Measurements from ENCODE around the gene ABHD13. TPM values are rescaled to one million over a fixed set of nuclear protein-coding genes. Genes with fewer than 3 reads are reported as not detected.

ABHD13 gene
- 10 to 100 TPM; 12.3 to 15.8 (median 13.8) TPM for total RNA-seq
- 19.2 TPM for total RNA-seq (2013)
- total RNA-seq = 31.5 to 84.0 (median 60.6) reads per million in 29 experiments

GRCh38 chr13:108218044-108218974, at the start of gene ABHD13:
TSS of gene ABHD13 (plus strand) at chr13:108218392. CDS start at chr13:108229219, 10,827 bp downstream.
- H3K4me3 Mint-ChIP-seq = peak within 1 kb of the TSS; percentile 93 to 99 (median 96)
- DNase-seq (peak; percentile 79 to 95 (median 85)), ATAC-seq (replicated peaks in 1 of 4) (peak; percentile 79 to 82 (median 81))
- under 1% methylated on average over 70 of the region's 93 CpGs for WGBS (ENCODE audit: insufficient coverage)
- POLR2A ChIA-PET = no interaction called here
- H3K4me3 ChIP-seq (ENCODE audit: control insufficient read depth in 1 of 2, extremely low read depth in 1 of 2, low read length in 1 of 2) = peak within 1 kb of the TSS; percentile 64 to 91
- H3K27me3 Mint-ChIP-seq = no peaks in the 10 kb centered on the region
- no peaks in the 10 kb centered on the region for H3K9me3 Mint-ChIP-seq
- peak within 1 kb of the TSS; percentile 54 for H3K27ac ChIP-seq (ENCODE audit: low read length)
- peak within 1 kb of the TSS; percentile 95 to 96 for H3K27ac Mint-ChIP-seq
- peaks cover 2% of the 10 kb centered on the region for H3K36me3 Mint-ChIP-seq
- CTCF ChIA-PET = interaction anchor here in 1 of 2 donors (1.6 kb wide), 1 partner anchor 62 kb away, joined by 4 read pairs; no protein-coding TSS in a partner anchor
- H3K4me1 Mint-ChIP-seq = peaks cover 68 to 79% (median 68%) of the 10 kb centered on the region in 3 donors
- H3K9me3 ChIP-seq = no peaks in the 10 kb centered on the region
- no peaks in the 10 kb centered on the region for H3K36me3 ChIP-seq (ENCODE audit: control insufficient read depth in 2 of 2, extremely low read depth in 1 of 2, insufficient read depth in 1 of 2, low read length in 1 of 2)
- H3K27me3 ChIP-seq (replicated peaks in 1 of 2; ENCODE audit: control insufficient read depth in 2 of 2, extremely low read depth in 1 of 2, insufficient read depth in 2 of 2, low read length in 1 of 2) = no peaks in the 10 kb centered on the region
- peaks cover 36 to 44% of the 10 kb centered on the region in 2 experiments for H3K4me1 ChIP-seq (ENCODE audit: control insufficient read depth in 1 of 2, extremely low read depth in 1 of 2, insufficient read depth in 2 of 2, low read length in 2 of 2)

- Mint-ChIP-seq H3K9me3 (peaks cover 20 to 36% (median 20%) of the 10 kb centered on the region in 3 donors), H3K4me1 (no peaks in the 10 kb centered on the region), H3K27ac (no peak overlapping the region), H3K27me3 (peaks cover 6 to 13% of the 10 kb centered on the region in 2 donors), H3K4me3 (no peak overlapping the region), H3K36me3 (no peaks in the 10 kb centered on the region)
- ATAC-seq (replicated peaks in 1 of 4) = no peak
- no peaks in the 10 kb centered on the region for H3K36me3 ChIP-seq (ENCODE audit: control insufficient read depth in 2 of 2, extremely low read depth in 1 of 2, insufficient read depth in 1 of 2, low read length in 1 of 2)
- ChIA-PET POLR2A (no interaction called here), CTCF (interaction anchor here in 1 of 2 donors (1.4 kb wide), 1 partner anchor 13 kb away, joined by 4 read pairs; no protein-coding TSS in a partner anchor)
- no peaks in the 10 kb centered on the region for H3K4me1 ChIP-seq (ENCODE audit: control insufficient read depth in 1 of 2, extremely low read depth in 1 of 2, insufficient read depth in 2 of 2, low read length in 2 of 2)
- no peaks in the 10 kb centered on the region for H3K9me3 ChIP-seq
- H3K27ac ChIP-seq (ENCODE audit: low read length) = no peak overlapping the region
- WGBS (ENCODE audit: insufficient coverage) = 55% methylated on average over 3 of the region's 3 CpGs
- H3K27me3 ChIP-seq (replicated peaks in 1 of 2; ENCODE audit: control insufficient read depth in 2 of 2, extremely low read depth in 1 of 2, insufficient read depth in 2 of 2, low read length in 1 of 2) = peaks cover 0 to 16% of the 10 kb centered on the region in 2 experiments
- DNase-seq = no peak
- H3K4me3 ChIP-seq (ENCODE audit: control insufficient read depth in 1 of 2, extremely low read depth in 1 of 2, low read length in 1 of 2) = no peak overlapping the region
Observed at GRCh38 chr13:108168929-108169328, 49.3 kb upstream of the ABHD13 start.

GRCh38 chr13:108176685-108177274, 41.4 kb upstream of the ABHD13 start:
- no peaks in the 10 kb centered on the region for H3K36me3 ChIP-seq (ENCODE audit: control insufficient read depth in 2 of 2, extremely low read depth in 1 of 2, insufficient read depth in 1 of 2, low read length in 1 of 2)
- peaks cover 3 to 22% (median 5%) of the 10 kb centered on the region in 3 donors for H3K9me3 Mint-ChIP-seq
- ChIA-PET POLR2A (no interaction called here), CTCF (interaction anchor here (0.7 to 1.0 kb wide), 3 partner anchors 662 to 719 kb away, joined by 3 to 5 read pairs (median 3); no protein-coding TSS in a partner anchor)
- no peaks in the 10 kb centered on the region for H3K4me1 ChIP-seq (ENCODE audit: control insufficient read depth in 1 of 2, extremely low read depth in 1 of 2, insufficient read depth in 2 of 2, low read length in 2 of 2)
- no peak overlapping the region for H3K4me3 Mint-ChIP-seq
- no peaks in the 10 kb centered on the region for H3K27me3 ChIP-seq (replicated peaks in 1 of 2; ENCODE audit: control insufficient read depth in 2 of 2, extremely low read depth in 1 of 2, insufficient read depth in 2 of 2, low read length in 1 of 2)
- no peaks in the 10 kb centered on the region for H3K4me1 Mint-ChIP-seq
- H3K27ac Mint-ChIP-seq = no peak overlapping the region
- no peak for ATAC-seq (replicated peaks in 1 of 4)
- no CpG with 5 or more reads among the region's 8 CpGs for WGBS (ENCODE audit: insufficient coverage)
- no peaks in the 10 kb centered on the region for H3K27me3 Mint-ChIP-seq
- H3K4me3 ChIP-seq (ENCODE audit: control insufficient read depth in 1 of 2, extremely low read depth in 1 of 2, low read length in 1 of 2) = no peak overlapping the region
- DNase-seq = peak in 34 of 35 experiments; percentile 6 to 68 (median 42)
- H3K36me3 Mint-ChIP-seq = no peaks in the 10 kb centered on the region
- H3K27ac ChIP-seq (ENCODE audit: low read length) = no peak overlapping the region
- no peaks in the 10 kb centered on the region for H3K9me3 ChIP-seq

- Histone ChIP-seq H3K27ac (ENCODE audit: low read length) (no peak overlapping the region), H3K4me3 (ENCODE audit: control insufficient read depth in 1 of 2, extremely low read depth in 1 of 2, low read length in 1 of 2) (no peak overlapping the region), H3K36me3 (ENCODE audit: control insufficient read depth in 2 of 2, extremely low read depth in 1 of 2, insufficient read depth in 1 of 2, low read length in 1 of 2) (no peaks in the 10 kb centered on the region), H3K4me1 (ENCODE audit: control insufficient read depth in 1 of 2, extremely low read depth in 1 of 2, insufficient read depth in 2 of 2, low read length in 2 of 2) (no peaks in the 10 kb centered on the region), H3K27me3 (replicated peaks in 1 of 2; ENCODE audit: control insufficient read depth in 2 of 2, extremely low read depth in 1 of 2, insufficient read depth in 2 of 2, low read length in 1 of 2) (no peaks in the 10 kb centered on the region), H3K9me3 (no peaks in the 10 kb centered on the region)
- ChIA-PET CTCF (interaction anchor here in 1 of 2 donors (1.4 kb wide), 1 partner anchor 22 kb away, joined by 4 read pairs; no protein-coding TSS in a partner anchor), POLR2A (no interaction called here)
- Mint-ChIP-seq H3K27me3 (no peaks in the 10 kb centered on the region), H3K36me3 (no peaks in the 10 kb centered on the region), H3K27ac (no peak overlapping the region), H3K9me3 (peaks cover 0 to 10% (median 5%) of the 10 kb centered on the region in 3 donors), H3K4me1 (no peaks in the 10 kb centered on the region), H3K4me3 (no peak overlapping the region)
- DNase-seq = no peak
- 91% methylated on average over 8 of the region's 9 CpGs for WGBS (ENCODE audit: insufficient coverage)
- ATAC-seq (replicated peaks in 1 of 4) = no peak
Observed at GRCh38 chr13:108178078-108178477, 40.1 kb upstream of the ABHD13 start.

GRCh38 chr13:108182652-108183051, 35.5 kb upstream of the ABHD13 start:
- Mint-ChIP-seq H3K9me3 (no peaks in the 10 kb centered on the region), H3K27ac (no peak overlapping the region), H3K4me1 (no peaks in the 10 kb centered on the region), H3K4me3 (no peak overlapping the region), H3K27me3 (peaks cover 0 to 5% of the 10 kb centered on the region in 2 donors), H3K36me3 (no peaks in the 10 kb centered on the region)
- CTCF ChIA-PET = interaction anchor here in 1 of 2 donors (1.3 kb wide), 1 partner anchor 27 kb away, joined by 4 read pairs; no protein-coding TSS in a partner anchor
- Histone ChIP-seq H3K27ac (ENCODE audit: low read length) (no peak overlapping the region), H3K36me3 (ENCODE audit: control insufficient read depth in 2 of 2, extremely low read depth in 1 of 2, insufficient read depth in 1 of 2, low read length in 1 of 2) (no peaks in the 10 kb centered on the region), H3K9me3 (no peaks in the 10 kb centered on the region), H3K27me3 (replicated peaks in 1 of 2; ENCODE audit: control insufficient read depth in 2 of 2, extremely low read depth in 1 of 2, insufficient read depth in 2 of 2, low read length in 1 of 2) (no peaks in the 10 kb centered on the region), H3K4me1 (ENCODE audit: control insufficient read depth in 1 of 2, extremely low read depth in 1 of 2, insufficient read depth in 2 of 2, low read length in 2 of 2) (no peaks in the 10 kb centered on the region), H3K4me3 (ENCODE audit: control insufficient read depth in 1 of 2, extremely low read depth in 1 of 2, low read length in 1 of 2) (no peak overlapping the region)
- DNase-seq (no peak), ATAC-seq (replicated peaks in 1 of 4) (no peak)
- WGBS (ENCODE audit: insufficient coverage) = 86% methylated on average over 3 of the region's 3 CpGs
- POLR2A ChIA-PET = no interaction called here

- no peaks in the 10 kb centered on the region for H3K36me3 ChIP-seq (ENCODE audit: control insufficient read depth in 2 of 2, extremely low read depth in 1 of 2, insufficient read depth in 1 of 2, low read length in 1 of 2)
- DNase-seq (no peak), ATAC-seq (replicated peaks in 1 of 4) (no peak)
- H3K27me3 Mint-ChIP-seq = peaks cover 8 to 13% of the 10 kb centered on the region in 2 donors
- H3K4me3 ChIP-seq (ENCODE audit: control insufficient read depth in 1 of 2, extremely low read depth in 1 of 2, low read length in 1 of 2) = no peak overlapping the region
- no peak overlapping the region for H3K4me3 Mint-ChIP-seq
- CTCF ChIA-PET = no interaction called here
- WGBS (ENCODE audit: insufficient coverage) = no CpG with 5 or more reads among the region's 3 CpGs
- peaks cover 3% of the 10 kb centered on the region for H3K36me3 Mint-ChIP-seq
- no peaks in the 10 kb centered on the region for H3K4me1 Mint-ChIP-seq
- H3K9me3 Mint-ChIP-seq = no peaks in the 10 kb centered on the region
- H3K9me3 ChIP-seq = no peaks in the 10 kb centered on the region
- no peaks in the 10 kb centered on the region for H3K4me1 ChIP-seq (ENCODE audit: control insufficient read depth in 1 of 2, extremely low read depth in 1 of 2, insufficient read depth in 2 of 2, low read length in 2 of 2)
- no peaks in the 10 kb centered on the region for H3K27me3 ChIP-seq (replicated peaks in 1 of 2; ENCODE audit: control insufficient read depth in 2 of 2, extremely low read depth in 1 of 2, insufficient read depth in 2 of 2, low read length in 1 of 2)
- POLR2A ChIA-PET = no interaction called here
- no peak overlapping the region for H3K27ac Mint-ChIP-seq
- H3K27ac ChIP-seq (ENCODE audit: low read length) = no peak overlapping the region
Observed at GRCh38 chr13:108185223-108185622, 33.0 kb upstream of the ABHD13 start.

Measured in T-cell (primary cell).